NB4 (cell line): Measurements from ENCODE around the gene STAP1.
"Not testable (repeated sequence)": the region's sequence is repeated elsewhere in the genome, so short reads cannot be mapped to it uniquely, and the experiment has no call there.

Source experiments
- DNase-seq: peaks from one replicate; pipeline ENCODE4 v3.0.0; 2010; ENCODE audit warnings: low read depth
- H3K4me3 ChIP-seq: one replicate; pipeline ENCODE4 v1.5.1; 2011; ENCODE audit warnings: mild to moderate bottlenecking, low read depth, low read length, moderate library complexity
- CTCF ChIP-seq: IDR thresholded peaks from one replicate; pipeline ENCODE4 v1.5.1; 2012; ENCODE audit warnings: low read depth, low read length
- MAX ChIP-seq: IDR thresholded peaks from 2 replicates; pipeline ENCODE4 v1.6.1; 2011; ENCODE audit warnings: low read depth, low read length
- MYC ChIP-seq: IDR thresholded peaks from 2 replicates; pipeline ENCODE4 v1.6.1; 2011; ENCODE audit warnings: low read depth, low read length
- POLR2A ChIP-seq: IDR thresholded peaks from 2 replicates; pipeline ENCODE4 v1.6.1; 2011; ENCODE audit warnings: mild to moderate bottlenecking; ENCODE audit not compliant: insufficient read length; ENCODE audit errors: extremely low read depth

Gene STAP1

GRCh38 chr4:67550451-67550850 is 8.1 kb upstream of the STAP1 start:
- TF ChIP-seq MYC (no peak), POLR2A (no peak), CTCF (no peak), MAX (no peak)
- no peak for DNase-seq
- no peak overlapping the region for H3K4me3 ChIP-seq

GRCh38 chr4:67550857-67551256 is 7.7 kb upstream of the STAP1 start:
- TF ChIP-seq MYC, result no peak
- TF ChIP-seq CTCF, result no peak
- TF ChIP-seq MAX, result no peak
- no peak for TF ChIP-seq POLR2A
- no peak overlapping the region for H3K4me3 ChIP-seq
- DNase-seq, result no peak

GRCh38 chr4:67552146-67552792 is 6.3 kb upstream of the STAP1 start:
- H3K4me3 ChIP-seq, DNase-seq: not testable (repeated sequence)

GRCh38 chr4:67554096-67554495 is 4.4 kb upstream of the STAP1 start:
- H3K4me3 ChIP-seq, result no peak overlapping the region
- DNase-seq, result no peak
- TF ChIP-seq MAX (no peak), CTCF (no peak), MYC (no peak), POLR2A (no peak)

- DNase-seq, result no peak
- no peak overlapping the region for H3K4me3 ChIP-seq
- no peak for TF ChIP-seq CTCF
- TF ChIP-seq MYC, result no peak
- no peak for TF ChIP-seq MAX
- TF ChIP-seq POLR2A, result no peak
Measured at GRCh38 chr4:67555447-67555846, 3.1 kb upstream of the STAP1 start.

GRCh38 chr4:67556436-67556835 is 2.1 kb upstream of the STAP1 start:
- DNase-seq, result no peak
- H3K4me3 ChIP-seq, result no peak overlapping the region
- TF ChIP-seq CTCF, result no peak
- TF ChIP-seq MYC, result no peak
- TF ChIP-seq MAX, result no peak
- no peak for TF ChIP-seq POLR2A
